Left renal pelvis (tissue), 4 donors: ENCODE measurements around the gene HOPX. TPM values are rescaled to one million over a fixed set of nuclear protein-coding genes. Genes with fewer than 3 reads are reported as not detected.
"Not testable (repeated sequence)": the region's sequence is repeated elsewhere in the genome, so short reads cannot be mapped to it uniquely, and the experiment has no call there.

Experiments used
- DNase-seq, 4 donors: peaks; one replicate each; pipeline ENCODE4 v3.0.0-alpha.2; 2013; ENCODE audit warnings: low read depth in 4 of 4, low spot score in 3 of 4
- polyA plus RNA-seq, 4 donors: library from polyadenylated mRNA; unstranded; fragments of 120-200 nt; gene quantifications; one replicate each; pipeline ENCODE4 v1.2.1, GENCODE V29; 2013; ENCODE audit not compliant: insufficient read length in 4 of 4

HOPX gene
- polyA plus RNA-seq, 4 donors, result 2.9 to 21.3 (median 15.1) TPM

DNA sequence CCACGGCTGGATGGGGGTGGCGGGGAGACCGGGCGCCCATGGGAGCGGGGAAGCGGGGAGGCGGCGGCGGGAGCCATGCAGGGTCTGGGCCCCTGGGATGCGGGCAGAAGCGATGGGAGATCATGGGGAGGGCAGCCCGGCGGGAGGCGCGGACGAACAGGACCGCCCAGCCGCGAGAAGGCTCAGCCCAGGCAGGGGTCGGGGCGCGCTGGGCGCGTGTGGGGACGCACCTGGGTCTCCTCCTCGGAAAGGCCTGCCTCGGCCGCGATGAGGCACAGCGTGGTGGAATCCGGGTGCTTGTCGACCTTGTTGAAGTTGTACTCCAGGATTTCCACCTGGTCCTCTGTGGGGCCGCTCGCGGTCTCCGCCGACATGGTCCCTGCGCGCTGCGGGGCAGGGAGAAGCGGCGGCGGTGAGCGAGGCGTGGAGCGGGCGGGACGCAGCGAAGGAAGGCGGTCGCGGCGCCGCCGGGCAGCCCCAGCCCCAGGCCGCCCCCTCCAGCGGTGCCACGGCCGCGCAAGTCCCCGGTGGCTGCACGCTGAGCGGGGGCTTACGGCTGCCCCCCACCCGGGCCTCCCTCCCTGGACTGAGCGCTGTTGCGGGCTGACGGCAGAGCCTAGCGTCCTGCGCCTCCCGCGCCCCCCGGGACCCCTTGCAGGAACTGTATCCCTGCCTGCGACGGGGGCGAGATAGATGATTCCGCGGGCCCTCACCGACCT is 25.3 kb downstream of the HOPX start:
- DNase-seq, result no peak

DNA sequence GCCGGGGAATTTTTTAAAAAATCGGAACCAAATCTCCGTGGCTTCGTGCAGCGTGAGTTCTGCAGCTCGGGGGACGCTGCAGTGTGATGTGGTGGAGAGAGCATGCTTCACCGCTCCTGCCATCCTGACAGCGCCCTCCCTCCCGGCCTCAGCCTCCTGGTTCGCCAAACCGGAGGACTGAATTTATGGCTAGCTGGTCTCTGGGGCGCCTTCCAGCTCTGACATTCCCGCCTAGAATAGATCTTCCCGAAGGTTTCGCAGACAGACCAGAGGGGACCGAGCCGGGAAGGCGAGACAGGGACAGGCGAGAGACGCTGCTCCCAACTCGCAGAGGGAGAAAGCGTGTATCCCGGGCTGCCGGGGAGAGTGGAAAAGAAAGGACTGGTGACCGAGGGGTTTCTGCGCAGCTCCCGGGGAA is 25.9 kb downstream of the HOPX start:
- DNase-seq, result no peak

DNA sequence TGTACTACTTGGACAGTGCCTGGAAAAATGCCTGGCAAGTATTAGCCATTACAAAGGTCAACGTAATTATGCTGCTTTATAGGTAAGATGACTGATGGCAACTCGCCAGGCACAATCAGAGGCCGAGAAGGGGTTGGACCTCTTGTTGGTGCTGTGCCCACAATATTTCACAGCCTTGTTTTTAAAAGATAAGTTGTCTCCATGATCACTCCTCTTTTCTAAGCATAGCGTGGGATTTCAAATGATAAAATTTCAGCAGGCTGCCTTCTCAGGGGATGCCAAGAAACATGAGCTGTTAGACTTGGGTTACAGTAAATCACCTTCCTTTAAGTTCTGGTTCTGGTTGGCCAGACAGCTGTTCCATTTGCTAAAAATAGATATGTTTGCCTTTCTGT is 26.9 kb downstream of the HOPX start:
- no peak for DNase-seq

DNA sequence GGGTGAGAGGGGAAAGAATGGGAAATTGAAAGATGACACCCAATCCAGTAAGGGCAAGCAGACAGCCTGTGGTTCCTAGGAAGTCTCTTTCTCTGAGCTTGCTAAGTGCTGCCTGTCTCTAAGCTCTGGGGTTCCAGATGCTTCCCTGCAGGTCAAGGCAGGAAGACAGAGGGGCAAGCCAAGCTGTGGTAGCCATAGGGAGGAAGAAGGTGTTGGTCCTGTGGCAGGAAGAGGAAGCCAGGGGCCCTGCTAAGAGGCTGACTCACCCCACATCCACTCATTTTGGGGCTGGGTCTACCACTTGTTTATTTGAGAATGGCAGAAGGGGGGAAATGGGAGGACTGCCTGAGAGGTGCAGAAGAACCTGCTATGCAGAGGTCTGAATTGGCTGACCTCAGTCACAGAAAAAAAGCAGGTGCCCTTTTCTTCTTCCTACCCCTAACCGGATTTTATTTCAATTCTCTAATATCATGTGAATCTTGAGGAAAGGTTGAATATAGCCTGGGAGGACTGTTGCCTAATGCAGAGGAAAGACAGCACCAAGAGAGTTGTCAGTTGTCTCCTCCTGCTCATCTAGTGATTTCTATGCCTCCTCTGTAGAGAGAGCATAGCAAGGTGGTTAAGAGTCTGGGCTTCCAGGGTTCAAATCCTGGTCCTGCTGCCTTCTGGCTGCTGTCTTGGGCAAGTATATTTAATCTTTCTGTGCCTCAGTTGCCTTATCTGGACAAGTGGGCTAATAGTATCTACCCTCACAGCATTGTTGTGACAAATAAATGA is 27.4 kb downstream of the HOPX start:
- no peak for DNase-seq

DNA sequence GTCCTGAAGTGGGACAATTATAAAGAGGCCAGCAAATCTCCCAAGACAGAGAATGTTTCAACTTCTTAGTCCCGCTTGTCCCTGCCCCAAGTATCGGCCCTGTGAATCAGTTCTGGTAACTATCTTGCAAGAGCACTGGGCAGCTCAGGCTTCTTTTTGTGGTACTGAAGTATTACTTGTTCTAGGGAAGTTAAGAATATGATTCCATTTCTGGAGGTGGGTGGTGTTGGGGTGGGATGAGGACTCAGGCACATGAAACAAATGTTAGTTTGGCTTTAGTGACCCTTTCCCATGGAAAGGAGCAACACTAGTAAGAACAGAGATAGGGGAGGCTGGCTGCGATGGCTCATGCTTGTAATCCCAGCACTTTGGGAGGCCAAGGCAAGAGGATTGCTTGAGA is 28.9 kb downstream of the HOPX start:
- DNase-seq, result no peak

DNA sequence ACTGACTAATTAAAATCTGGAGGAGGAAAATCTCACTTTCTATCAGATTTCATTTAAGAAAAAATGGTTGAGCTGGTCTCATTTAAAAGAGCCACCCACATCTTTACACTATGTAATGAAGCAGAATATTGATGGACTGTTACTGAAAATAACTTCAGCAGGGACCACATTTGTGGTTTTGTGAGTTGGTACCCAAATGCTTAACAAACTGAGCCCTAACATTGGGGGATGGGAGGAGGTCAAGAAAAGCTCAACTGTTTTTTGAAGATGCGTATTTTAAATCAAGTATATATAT is 30.1 kb downstream of the HOPX start:
- DNase-seq, result no peak

DNA sequence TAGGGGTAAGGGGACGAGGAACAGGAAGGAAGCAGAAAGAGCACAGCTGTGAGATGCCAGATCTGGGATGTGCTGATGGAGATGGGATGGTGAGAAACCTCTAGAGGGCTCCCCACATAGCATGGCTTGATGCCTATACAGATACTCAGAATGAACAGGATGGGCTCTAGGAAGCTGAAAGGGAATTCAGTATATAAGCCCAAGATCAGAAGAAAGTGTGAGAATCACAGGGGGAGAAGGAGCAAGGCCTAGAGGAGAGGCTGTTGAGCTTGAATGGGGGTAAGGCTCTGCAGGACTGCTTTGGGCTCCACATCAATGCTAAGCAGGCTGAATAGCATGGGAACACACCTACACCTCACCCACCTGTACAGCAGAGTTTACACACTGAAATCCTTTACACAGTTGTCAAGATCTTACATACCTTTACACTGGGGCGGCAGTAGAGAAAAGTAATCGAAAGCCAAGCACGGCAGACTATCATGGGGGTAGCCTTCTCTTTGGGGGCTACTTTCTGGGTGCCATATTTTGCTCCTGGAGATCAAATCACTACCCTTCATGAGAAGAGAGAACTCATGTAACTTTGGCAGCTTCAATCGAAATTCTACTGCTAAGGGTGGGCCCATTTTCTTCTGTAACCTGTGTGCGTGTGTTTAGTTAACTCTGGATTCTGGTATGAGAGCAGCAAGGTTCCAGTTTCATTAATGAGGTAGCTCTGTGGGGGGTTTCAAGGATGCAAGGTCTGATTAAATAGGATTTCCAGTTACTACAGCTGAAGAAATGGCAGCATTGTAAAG is 30.6 kb downstream of the HOPX start:
- no peak for DNase-seq

DNA sequence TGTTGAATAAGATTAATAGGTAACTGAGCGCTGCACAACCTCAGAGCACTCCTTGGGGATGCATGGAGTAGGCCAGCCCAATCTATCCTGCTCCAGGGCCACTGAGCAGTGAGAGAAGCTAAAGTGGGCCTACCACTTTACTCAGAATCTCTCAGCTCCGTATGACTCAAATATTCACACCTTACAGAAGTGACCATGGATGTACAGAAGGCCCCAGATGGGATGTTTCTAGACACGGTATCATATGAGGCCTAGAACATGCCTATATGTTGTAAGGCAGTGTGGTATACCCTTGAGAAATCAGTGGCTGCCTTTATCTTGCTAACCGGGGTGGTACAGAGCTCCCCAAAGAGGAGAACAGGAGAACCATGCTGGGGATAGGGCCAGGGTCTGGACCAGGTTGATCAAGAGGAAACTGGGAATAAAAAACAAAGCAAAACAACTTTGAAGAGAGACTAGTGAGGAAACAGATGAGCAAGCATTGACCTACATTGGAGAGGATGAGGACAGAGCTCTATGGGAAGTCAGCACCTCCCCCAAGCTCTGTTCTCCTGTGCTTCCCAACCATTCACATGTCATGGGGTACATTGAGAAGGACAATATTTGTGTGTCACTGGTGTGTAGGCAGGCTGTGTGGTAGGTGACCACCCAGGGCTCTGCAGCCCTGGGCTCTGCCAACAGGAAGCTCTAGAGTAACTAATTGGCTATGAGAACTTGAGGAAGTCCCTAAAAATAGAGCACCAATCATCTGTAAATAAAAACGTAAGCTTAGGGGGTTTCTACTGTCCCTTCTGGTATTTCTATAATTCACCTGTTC is 31.4 kb downstream of the HOPX start:
- DNase-seq, result no peak

DNA sequence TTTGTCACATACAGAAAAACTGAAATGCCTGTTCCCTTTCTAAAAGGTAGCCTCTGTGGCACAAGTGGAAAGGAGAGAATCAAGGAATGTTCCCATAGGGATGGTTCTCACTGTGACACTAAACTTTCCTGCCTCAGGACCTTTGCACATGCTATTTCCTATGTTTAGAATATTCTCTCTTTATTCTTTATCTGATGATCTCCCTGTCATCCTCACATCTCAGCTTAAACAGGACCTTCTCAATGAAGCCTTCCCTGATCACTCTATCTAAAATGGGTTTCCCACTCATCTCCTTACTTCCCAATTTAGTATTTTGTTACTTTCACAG is 32.3 kb downstream of the HOPX start:
- no peak for DNase-seq

DNA sequence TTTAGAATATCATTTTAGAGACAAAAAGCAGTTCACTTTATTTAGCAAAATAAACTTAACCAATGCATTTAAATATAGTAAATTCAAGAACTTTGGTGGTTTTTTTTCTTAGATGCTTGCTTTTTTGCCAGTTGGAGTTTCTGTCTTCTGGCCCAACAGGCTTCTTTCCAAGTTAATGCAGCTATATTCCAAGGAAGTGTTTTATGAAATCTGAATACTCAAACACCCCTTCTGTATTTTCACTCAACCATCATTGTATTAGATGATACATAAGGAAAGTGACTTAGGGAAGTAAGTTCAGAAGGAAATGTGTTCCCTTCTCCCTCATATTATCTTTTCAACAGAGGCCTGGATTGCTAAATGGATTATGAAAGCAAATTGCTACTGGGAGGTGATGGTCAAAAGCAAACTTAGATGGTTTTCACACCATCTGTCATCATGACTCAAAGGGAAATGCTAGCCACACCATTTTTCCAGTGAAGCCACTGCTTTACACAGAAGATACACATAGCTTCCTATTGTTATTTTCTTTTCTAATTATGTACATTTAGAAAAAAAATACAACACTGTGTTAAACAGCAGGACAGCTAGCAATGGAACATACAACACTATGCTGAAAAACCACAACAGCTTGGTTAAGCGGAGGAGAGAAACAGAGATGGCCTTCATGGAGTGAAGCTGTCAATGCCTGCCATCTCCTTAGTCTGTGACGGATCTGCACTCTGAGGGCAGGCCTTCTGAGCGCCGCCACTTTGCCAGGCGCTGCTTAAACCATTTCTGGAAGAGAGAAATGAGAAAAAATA is 32.9 kb downstream of the HOPX start:
- DNase-seq, result no peak

DNA sequence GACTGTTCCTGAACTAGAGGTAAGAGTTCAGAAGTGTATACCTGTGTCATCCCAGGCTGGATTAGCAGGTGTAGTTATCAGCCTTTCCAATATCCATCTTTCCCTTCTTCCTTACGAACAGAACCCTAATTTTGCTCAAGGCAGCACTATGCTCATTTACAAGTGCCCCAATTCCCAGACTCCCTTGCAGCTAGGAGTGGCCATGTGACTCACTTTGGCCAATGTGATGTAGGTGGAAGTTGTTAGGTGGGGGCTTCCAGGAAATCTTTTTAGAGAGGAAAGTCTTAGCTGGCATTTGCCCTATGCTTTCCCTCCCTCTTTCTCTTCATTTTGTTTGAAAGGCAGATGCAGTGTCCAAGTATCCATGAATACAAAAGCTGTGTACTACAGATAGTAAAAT is 34.8 kb downstream of the HOPX start:
- DNase-seq, result no peak

DNA sequence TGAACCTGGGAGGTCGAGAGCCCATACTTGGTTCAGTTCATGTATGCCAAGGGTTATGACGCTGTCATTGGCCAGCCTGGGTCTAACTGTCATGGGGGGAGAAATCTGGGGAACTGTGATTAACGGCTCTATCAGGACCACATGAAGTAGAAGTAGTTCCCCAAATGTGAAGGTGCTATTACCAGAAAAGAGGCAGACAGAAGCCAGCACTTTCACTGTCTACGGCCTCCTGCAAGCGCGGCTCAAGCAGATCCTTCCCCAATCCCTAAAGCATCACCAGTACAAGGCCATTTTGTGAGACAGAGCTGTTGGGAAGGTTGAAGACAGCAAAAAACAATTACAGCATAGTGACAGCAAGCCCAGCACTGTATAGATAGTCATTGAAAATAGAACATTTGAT is 37.5 kb downstream of the HOPX start:
- no peak for DNase-seq

DNA sequence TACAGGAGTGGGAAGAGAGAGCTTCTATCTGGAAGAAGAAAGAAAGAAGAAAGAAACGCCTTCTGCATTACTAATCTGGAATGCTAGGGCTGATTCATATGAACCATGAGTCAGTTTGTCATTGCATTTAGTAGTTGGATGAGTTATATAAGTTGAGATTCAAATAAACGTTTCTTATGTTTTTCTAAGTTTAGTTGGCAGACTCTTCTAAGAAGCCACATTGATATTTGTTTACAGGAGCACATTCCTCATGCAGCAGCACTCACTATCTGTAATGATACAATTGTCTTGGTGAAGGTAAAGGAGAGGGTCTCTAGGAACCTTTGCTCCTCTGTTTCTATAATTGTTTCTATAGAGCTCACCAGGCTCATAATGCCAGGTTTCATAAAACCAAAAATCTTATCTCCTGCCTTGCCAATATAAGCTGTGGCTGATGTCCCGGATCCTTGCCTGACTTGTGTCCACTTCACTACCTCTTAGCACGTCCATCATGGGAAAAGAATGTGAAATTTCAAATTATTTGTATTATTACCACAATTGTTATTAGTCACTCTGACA is 39.5 kb downstream of the HOPX start:
- no peak for DNase-seq

DNA sequence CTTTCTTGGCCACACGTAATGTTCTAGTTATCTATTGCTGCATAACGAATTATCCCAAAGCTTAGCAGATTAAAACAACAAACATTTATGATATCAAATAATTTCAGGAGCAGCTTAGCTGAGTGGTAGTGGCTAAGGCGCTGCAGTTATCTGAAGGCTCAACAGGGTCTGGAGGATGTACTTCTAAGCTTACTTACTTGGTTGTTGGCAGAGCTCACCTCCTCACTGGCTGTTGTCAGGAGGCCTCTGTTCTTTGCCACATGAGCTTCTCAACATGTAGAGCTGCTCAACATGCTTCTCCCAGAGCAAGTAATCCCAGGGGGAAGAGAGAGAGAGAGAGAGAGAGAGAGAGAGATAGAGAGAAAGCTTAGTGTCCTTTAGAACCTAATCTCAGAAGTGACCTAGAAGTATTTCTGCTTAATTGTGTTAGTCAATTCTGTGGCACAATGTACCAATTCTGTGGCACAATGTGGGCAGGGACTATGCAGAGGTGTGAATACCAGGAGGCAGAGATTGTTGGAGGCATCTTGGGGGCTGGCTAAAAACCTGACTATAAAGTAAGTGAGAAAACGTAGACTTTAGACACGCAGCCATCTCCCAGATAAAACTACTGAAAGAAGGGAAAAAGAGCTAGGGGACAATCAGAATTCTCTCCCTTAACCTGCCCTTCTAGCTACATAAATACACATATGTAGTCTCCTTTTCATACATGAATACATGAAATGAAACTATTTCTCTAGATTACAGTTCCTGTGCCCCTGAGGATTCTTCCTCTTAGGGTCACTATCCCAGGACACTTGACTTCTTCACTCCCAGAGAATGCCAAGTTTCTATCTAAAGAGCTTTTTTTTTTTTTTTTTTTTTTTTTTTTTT is 40.2 kb downstream of the HOPX start:
- no peak for DNase-seq

DNA sequence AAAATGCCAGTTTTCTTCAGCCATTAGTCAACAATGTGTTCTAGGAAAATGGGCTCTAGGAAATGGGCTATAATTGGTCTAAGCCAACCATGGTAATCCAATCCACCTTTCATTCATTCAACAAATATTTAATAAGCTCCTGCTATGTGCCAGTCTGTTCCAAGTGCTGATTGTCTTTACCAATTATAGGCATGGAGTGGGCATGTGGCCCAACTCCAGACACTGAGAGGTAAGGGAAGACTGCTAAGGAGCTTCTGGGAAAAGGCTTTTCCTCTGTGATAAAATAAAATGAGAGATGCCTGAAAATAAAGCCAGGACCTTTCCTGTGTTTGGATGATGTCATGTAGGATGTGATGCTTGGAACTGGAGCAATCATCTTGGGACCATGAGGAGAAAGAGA is 43.3 kb downstream of the HOPX start:
- no peak for DNase-seq

DNA sequence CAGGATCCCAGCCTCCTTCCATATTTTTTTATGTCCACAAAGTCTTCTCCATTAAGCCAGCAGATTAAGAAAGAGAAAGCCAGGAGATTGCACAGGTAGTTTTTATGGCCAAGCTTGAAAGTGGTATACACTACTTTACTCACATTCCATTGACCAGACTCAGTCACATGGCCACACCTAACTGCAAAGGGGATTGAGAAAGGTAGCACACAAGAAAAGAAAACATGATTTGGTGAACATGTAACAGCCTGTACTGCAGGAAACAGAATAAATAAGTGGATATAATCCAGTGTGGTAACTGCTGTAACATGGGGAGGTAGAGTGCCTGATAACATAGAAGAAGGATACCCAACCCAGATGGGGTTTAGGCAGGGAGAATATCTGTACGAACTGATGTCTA is 43.9 kb downstream of the HOPX start:
- DNase-seq, result no peak

DNA sequence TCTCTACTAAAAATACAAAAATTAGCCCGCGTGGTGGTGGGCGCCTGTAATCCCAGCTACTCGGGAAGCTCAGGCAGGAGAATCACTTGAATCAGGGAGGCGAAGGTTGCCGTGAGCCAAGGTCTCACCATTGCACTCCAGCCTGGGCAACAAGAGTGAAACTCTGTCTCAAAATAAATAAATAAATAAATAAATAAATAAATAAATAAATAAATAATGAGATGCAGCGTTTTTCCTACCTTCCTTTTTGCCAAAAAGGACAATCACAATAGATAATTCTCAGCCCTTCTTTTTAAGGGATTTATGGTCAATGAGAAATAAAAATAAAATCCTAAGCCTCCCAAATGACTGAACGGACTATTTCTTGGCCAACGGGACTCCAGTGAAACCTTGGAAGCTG is 46.1 kb downstream of the HOPX start:
- not testable (repeated sequence) for DNase-seq

DNA sequence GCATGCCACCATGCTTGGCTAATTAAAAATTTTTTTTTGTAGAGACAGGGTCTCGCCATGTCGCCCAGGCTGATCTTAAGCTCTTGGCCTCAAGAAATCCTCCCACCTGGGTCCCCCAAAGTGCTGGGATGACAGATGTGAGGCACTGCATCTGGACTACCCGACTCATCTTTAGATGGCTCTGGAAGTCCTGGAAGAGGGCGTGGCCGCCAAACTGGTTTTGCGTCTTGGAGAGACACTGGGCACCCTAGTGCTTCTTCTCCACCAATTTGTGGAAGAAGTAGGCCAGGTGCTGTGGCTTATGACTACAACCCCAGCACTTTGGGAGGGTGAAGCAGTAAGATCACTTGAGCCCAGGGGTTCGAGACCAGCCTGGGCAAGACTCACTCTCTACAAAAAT is 47.6 kb downstream of the HOPX start:
- DNase-seq, result no peak
